RWPE1 (cell line): Measurements from ENCODE around the gene DDIT3.
"Not testable (repeated sequence)": the region's sequence is repeated elsewhere in the genome, so short reads cannot be mapped to it uniquely, and the experiment has no call there.

Experiments
- CTCF ChIA-PET: fragments of 350-600 bp; sonication (Branson Sonifier 250); formaldehyde crosslinking; extraction: SDS; loops from one replicate; lab custom pipeline; 2021; lab: Yijun Ruan, JAX
- POLR2A ChIA-PET: fragments of 400-600 bp; formaldehyde crosslinking; extraction: SDS; loops from one replicate; lab custom pipeline; 2020; ENCODE audit warnings: antibody characterized with exemption; ENCODE audit not compliant: low non-redundant PET; lab: Yijun Ruan, JAX
- DNase-seq: peaks from one replicate; pipeline ENCODE4 v3.0.0; 2012; ENCODE audit warnings: low spot score
- H3K27ac ChIP-seq: fragments of 450-650 bp; 2 replicates; pipeline ENCODE4 v1.5.1; 2017
- TF ChIP-seq, protein P1 (sequence below): fragments of 450-650 bp; conservative IDR thresholded peaks from 2 replicates; pipeline ENCODE4 v1.5.1; 2017; ENCODE audit warnings: low read depth, mild to moderate bottlenecking

Gene DDIT3

DNA sequence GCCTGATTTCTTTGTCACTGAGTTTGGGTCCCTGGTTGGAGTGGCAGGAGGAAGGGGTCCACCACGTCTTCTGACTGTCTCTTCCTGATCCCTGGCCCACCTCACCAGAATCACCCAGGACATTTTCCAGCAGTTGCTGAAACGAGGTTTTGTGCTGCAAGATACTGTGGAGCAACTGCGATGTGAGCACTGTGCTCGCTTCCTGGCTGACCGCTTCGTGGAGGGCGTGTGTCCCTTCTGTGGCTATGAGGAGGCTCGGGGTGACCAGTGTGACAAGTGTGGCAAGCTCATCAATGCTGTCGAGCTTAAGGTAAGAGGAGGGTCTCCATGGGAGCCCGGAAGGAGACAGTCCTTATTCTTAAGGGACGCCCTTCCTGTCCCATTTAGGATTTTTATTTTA is 20.1 kb downstream of the DDIT3 start:
- TF ChIP-seq, protein P1, sequence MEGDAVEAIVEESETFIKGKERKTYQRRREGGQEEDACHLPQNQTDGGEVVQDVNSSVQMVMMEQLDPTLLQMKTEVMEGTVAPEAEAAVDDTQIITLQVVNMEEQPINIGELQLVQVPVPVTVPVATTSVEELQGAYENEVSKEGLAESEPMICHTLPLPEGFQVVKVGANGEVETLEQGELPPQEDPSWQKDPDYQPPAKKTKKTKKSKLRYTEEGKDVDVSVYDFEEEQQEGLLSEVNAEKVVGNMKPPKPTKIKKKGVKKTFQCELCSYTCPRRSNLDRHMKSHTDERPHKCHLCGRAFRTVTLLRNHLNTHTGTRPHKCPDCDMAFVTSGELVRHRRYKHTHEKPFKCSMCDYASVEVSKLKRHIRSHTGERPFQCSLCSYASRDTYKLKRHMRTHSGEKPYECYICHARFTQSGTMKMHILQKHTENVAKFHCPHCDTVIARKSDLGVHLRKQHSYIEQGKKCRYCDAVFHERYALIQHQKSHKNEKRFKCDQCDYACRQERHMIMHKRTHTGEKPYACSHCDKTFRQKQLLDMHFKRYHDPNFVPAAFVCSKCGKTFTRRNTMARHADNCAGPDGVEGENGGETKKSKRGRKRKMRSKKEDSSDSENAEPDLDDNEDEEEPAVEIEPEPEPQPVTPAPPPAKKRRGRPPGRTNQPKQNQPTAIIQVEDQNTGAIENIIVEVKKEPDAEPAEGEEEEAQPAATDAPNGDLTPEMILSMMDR = no peak
- no peak for DNase-seq
- POLR2A ChIA-PET = no interaction called here
- CTCF ChIA-PET = no interaction called here
- no peak overlapping the region for H3K27ac ChIP-seq

DNA sequence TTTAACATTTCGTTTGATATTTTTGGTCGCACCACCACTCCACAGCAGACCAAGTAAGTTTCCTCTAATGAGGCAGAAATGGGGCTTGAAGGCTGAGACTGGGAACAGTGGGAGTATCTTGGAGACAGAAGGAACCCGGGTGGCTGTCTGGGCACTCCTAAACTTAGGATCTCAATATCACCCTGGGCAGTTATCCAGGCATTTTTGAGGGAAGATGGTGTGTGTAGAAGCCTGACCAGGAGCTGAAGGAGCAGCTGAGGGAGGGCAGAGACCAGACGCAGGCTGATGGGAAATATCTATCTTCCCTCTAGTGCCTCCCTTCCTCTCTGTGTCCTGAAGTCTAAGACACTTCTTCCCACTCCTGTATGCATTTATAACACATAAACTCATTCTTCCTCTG is 21.7 kb downstream of the DDIT3 start:
- no peak overlapping the region for H3K27ac ChIP-seq
- ChIA-PET CTCF (no interaction called here), POLR2A (no interaction called here)
- TF ChIP-seq, protein P1 = no peak
- no peak for DNase-seq

DNA sequence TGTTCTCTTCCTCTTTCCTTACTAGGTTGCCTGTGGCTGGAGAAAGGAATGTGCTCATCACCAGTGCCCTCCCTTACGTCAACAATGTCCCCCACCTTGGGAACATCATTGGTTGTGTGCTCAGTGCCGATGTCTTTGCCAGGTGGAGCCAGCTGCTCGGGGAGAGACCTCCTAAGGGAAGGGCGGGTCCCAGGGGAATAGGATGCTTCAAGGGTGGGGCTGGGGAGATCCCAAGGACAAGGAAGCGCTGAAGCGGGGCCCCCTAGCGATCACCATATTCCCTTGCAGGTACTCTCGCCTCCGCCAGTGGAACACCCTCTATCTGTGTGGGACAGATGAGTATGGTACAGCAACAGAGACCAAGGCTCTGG is 22.2 kb downstream of the DDIT3 start:
- H3K27ac ChIP-seq = no peak overlapping the region
- POLR2A ChIA-PET = no interaction called here
- CTCF ChIA-PET = interaction anchor here (1.0 kb wide), 1 partner anchor 23 kb away, joined by 4 read pairs; no protein-coding TSS in a partner anchor
- no peak for DNase-seq
- TF ChIP-seq, protein P1 = no peak

DNA sequence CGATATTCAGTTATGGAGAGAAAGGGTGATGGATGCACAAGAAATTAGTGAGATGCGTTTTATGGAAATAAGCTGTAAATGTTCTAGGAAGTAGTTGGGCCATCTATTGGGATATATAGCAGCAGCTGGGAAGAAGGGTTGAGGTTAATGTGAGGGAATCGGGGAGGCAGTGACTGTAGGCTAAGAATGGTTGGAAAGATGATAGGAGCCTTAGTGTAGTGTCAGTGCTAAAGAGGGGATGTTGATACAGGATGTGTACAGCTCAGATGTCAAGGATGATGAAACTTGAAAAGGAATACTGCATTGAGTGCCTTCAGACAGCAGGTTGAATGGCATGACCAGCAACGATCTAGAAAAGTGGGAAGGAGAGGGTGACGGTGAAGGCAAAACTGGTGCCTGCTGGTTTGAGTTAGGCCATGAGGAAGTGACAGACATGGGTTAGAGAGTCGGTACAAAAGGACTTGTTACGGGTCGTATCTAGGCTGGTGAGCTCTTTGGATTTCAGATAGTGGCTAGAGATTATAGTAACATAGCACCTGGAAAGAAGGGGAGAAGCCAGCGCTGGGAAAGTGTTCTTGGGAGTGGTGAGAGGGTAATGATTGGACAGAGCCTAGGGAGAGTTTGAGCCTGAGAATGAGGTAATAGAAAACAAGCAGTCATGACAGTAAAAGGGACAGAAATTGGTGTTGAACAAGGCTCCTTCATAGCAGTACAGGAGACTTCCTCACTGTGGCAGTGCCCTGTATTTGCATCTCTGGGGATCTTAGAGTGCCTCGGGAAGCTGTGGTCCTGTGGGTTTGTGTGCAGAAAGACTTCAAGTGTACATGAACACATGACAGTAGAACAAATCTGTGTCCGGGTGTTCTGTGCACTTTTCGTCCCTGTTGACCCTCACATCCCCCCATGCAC is 22.8 kb downstream of the DDIT3 start:
- POLR2A ChIA-PET = no interaction called here
- DNase-seq = no peak
- TF ChIP-seq, protein P1 = no peak
- CTCF ChIA-PET = interaction anchor here (0.6 to 1.0 kb wide), 2 partner anchors 22 to 265 kb away, joined by 3 to 4 read pairs; no protein-coding TSS in a partner anchor
- H3K27ac ChIP-seq = no peak overlapping the region

DNA sequence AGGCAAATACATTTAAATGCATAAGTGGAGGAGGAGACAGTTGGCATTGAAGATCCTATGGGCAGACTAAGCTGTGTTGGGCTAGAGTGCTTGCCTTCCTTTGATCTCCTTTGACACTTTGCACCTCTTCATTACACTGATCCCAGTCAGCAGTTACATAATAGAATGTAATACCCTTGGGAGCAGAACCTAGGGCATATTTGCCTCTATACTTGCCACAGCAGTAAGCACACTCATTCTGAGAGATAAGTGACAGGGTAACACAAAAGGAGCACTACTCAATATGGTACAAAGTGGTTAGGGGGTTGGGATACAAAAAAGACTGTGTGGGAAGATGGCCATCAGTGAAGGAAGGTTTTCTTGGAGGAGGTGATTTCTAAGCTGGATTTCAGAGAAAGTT is 23.5 kb downstream of the DDIT3 start:
- CTCF ChIA-PET = interaction anchor here (0.6 to 1.0 kb wide), 2 partner anchors 21 to 265 kb away, joined by 3 to 4 read pairs; no protein-coding TSS in a partner anchor
- no peak overlapping the region for H3K27ac ChIP-seq
- no peak for DNase-seq
- POLR2A ChIA-PET = no interaction called here
- TF ChIP-seq, protein P1 = no peak

DNA sequence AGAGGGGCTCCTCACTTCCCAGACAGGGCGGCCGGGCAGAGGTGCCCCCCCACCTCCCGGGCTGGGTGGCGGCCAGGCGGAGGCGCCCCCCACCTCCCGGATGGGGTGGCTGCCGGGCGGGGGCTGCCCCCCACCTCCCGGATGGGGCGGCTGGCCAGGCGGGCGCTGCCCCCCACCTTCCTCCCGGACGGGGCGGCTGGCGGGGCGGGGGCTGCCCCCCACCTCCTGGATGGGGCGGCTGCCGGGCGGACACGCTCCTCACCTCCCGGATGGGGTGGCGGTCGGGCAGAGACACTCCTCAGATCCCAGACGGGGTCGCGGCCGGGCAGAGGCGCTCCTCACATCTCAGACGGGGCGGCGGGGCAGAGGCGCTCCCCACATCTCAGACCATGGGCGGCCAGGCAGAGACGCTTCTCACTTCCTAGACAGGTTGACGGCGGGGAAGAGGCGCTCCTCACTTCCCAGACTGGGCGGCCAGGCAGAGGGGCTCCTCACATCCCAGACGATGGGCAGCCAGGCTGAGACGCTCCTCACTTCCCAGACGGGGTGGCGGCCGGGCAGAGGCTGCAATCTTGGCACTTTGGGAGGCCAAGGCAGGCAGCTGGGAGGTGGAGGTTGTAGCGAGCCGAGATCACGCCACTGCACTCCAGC is 25.1 kb downstream of the DDIT3 start:
- CTCF ChIA-PET = not testable (repeated sequence)

More for the DNA sequence above, 25.1 kb downstream of the DDIT3 start:
- DNase-seq, POLR2A ChIA-PET, H3K27ac ChIP-seq: not testable (repeated sequence)
